ENCODE results near the gene UFC1.
A peak's percentile ranks its signal among the peaks of the same experiment; 100 is the strongest.

GRCh38 chr1:161198897-161199431 is 45.2 kb downstream of the UFC1 start, which contains the start of gene ADAMTS4:
- TF ChIP-seq CTCF (IDR thresholded peaks at IDR 0.05) (no peak), POLR2A (IDR thresholded peaks at IDR 0.05) (peak; percentile 57)
